Prostate gland (tissue), 2 donors: Measurements from ENCODE around the gene C9orf153. TPM values are rescaled to one million over a fixed set of nuclear protein-coding genes. Genes with fewer than 3 reads are reported as not detected.

ENCODE experiments used
- DNase-seq: peaks from one replicate; pipeline ENCODE4 v3.0.0-alpha.2; 2019; ENCODE audit warnings: low spot score
- H3K27ac ChIP-seq, 2 donors: fragments of 200-600 bp; sonication (generic); 2 replicates each; pipeline ENCODE4 v1.5.1; 2017 to 2019
- H3K27me3 ChIP-seq: fragments of 200-600 bp; sonication (generic); replicated peaks from 2 replicates; pipeline ENCODE4 v1.5.1; 2019; ENCODE audit not compliant: insufficient read depth
- H3K36me3 ChIP-seq, 2 donors: fragments of 200-600 bp; sonication (generic); 1 replicate in 1 of 2; 2 replicates in 1 of 2; pipeline versions ENCODE4 v1.5.1 to v1.8.1; 2017 to 2019
- H3K4me1 ChIP-seq: fragments of 200-600 bp; sonication (generic); replicated peaks from 2 replicates; pipeline ENCODE4 v1.5.1; 2019
- H3K4me3 ChIP-seq, 2 donors: fragments of 200-600 bp; sonication (generic); 2 replicates each; pipeline ENCODE4 v1.5.1; 2017 to 2019
- H3K9me3 ChIP-seq: fragments of 200-600 bp; sonication (generic); 2 replicates; pipeline ENCODE4 v1.5.1; 2017
- POLR2A ChIP-seq: fragments of 450-650 bp; IDR thresholded peaks from one replicate; pipeline ENCODE4 v1.6.1; 2016; ENCODE audit warnings: antibody characterized with exemption, mild to moderate bottlenecking
- POLR2AphosphoS5 ChIP-seq: sonication (generic); formaldehyde crosslinking; IDR thresholded peaks from one replicate; pipeline ENCODE4 v1.6.1; 2017; ENCODE audit warnings: antibody characterized with exemption
- WGBS: methylation state at CpG from one replicate; pipeline ENCODE4 v1.1.5; 2018; 5-methylcytosine and 5-hydroxymethylcytosine counted together
- intact Hi-C: fragments of 100-400 bp; cut with DNase I; formaldehyde crosslinking; loops from one replicate; pipeline ENCODE4 v1.14.2; 2022
- total RNA-seq, 2 donors: library from RNA; depleted of rRNA; stranded (reverse); fragments of >200 nt; gene quantifications; one replicate each; pipeline ENCODE4 v1.1.0, GENCODE V29; 2016
- TF ChIP-seq, protein P1 (sequence below), 4 experiments: fragments of 200-600 bp in 2 of 4; fragments of 450-650 bp in 2 of 4; sonication (generic) in 2 of 4; IDR thresholded peaks; 1 replicate in 3 of 4; 2 replicates in 1 of 4; pipeline ENCODE4 v1.5.1; 2016 to 2019; ENCODE audit warnings: antibody characterized with exemption in 4 of 4, mild to moderate bottlenecking in 2 of 4, moderate library complexity in 2 of 4

C9orf153 gene
- total RNA-seq, 2 donors from 2014 or later = 1.6 TPM; not detected in 1

DNA sequence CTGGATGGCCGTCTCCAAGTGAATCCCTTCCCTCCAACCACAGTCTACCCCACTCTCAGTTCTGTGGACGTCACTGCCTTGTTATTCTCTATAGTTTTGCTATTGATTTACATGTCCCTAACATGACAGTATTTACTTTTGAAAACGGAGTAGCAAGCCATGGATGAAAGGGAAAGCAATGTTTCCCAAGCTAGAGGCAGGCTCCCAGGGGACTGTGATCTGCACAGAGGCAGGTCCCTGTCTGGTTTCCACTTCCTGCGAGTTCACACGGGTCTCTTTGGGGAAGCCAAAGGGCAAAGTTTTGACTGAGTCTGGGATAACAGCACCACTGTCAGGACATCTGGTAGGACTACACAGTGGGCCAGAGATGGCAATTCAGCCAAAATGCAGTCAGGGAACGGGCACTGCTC lies 12.7 kb downstream of the C9orf153 start:
- Histone ChIP-seq H3K27me3 (no peaks in the 10 kb centered on the region), H3K36me3 (no peaks in the 10 kb centered on the region), H3K4me1 (no peaks in the 10 kb centered on the region), H3K4me3 (no peak overlapping the region), H3K27ac (no peak overlapping the region), H3K9me3 (no peaks in the 10 kb centered on the region)
- intact Hi-C loops = no loop called here
- WGBS = 48% methylated on average over 6 of the region's 6 CpGs
- no peak for TF ChIP-seq POLR2AphosphoS5
- TF ChIP-seq POLR2A = no peak
- TF ChIP-seq, protein P1, sequence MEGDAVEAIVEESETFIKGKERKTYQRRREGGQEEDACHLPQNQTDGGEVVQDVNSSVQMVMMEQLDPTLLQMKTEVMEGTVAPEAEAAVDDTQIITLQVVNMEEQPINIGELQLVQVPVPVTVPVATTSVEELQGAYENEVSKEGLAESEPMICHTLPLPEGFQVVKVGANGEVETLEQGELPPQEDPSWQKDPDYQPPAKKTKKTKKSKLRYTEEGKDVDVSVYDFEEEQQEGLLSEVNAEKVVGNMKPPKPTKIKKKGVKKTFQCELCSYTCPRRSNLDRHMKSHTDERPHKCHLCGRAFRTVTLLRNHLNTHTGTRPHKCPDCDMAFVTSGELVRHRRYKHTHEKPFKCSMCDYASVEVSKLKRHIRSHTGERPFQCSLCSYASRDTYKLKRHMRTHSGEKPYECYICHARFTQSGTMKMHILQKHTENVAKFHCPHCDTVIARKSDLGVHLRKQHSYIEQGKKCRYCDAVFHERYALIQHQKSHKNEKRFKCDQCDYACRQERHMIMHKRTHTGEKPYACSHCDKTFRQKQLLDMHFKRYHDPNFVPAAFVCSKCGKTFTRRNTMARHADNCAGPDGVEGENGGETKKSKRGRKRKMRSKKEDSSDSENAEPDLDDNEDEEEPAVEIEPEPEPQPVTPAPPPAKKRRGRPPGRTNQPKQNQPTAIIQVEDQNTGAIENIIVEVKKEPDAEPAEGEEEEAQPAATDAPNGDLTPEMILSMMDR (IDR thresholded peaks at IDR 0.05) = no peak
- no peak for DNase-seq

DNA sequence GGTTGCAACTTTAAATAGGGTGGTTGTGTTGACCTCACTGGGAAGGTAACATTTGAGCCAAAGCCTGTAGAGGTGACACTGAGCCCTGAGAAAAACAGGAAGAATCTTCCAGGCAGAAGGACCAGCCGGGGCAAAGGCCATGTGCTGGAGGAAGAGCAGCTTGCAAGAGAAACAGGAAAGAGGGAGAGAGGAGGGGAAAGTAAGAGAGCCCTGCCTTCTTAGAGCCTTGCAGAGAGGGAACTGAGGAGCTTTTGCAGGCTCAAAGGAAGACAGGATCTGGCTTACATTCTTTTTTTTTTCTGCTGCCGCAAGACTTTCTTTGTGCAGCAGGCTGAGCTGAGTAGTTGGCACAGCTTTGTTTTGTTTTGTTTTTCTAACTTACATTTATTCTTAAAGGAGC lies 17.4 kb downstream of the C9orf153 start:
- no peaks in the 10 kb centered on the region for H3K4me1 ChIP-seq
- H3K27me3 ChIP-seq = no peaks in the 10 kb centered on the region
- 39% methylated on average over 2 of the region's 2 CpGs for WGBS
- no peak overlapping the region for H3K4me3 ChIP-seq
- H3K36me3 ChIP-seq = no peaks in the 10 kb centered on the region
- no peak for DNase-seq
- no peaks in the 10 kb centered on the region for H3K9me3 ChIP-seq
- no peak overlapping the region for H3K27ac ChIP-seq
- intact Hi-C loops = no loop called here
- no peak for TF ChIP-seq POLR2AphosphoS5
- TF ChIP-seq, protein P1 (IDR thresholded peaks at IDR 0.05) = no peak
- no peak for TF ChIP-seq POLR2A

- Histone ChIP-seq H3K4me1 (no peaks in the 10 kb centered on the region), H3K4me3 (no peak overlapping the region), H3K36me3 (no peaks in the 10 kb centered on the region), H3K27me3 (no peaks in the 10 kb centered on the region), H3K27ac (no peak overlapping the region), H3K9me3 (no peaks in the 10 kb centered on the region)
- DNase-seq = no peak
- WGBS = 44% methylated on average over 7 of the region's 7 CpGs
- intact Hi-C loops = no loop called here
- no peak for TF ChIP-seq POLR2AphosphoS5
- TF ChIP-seq, protein P1 (IDR thresholded peaks at IDR 0.05) = no peak
Measured at GRCh38 chr9:86241216-86241615, 18.2 kb downstream of the C9orf153 start.

DNA sequence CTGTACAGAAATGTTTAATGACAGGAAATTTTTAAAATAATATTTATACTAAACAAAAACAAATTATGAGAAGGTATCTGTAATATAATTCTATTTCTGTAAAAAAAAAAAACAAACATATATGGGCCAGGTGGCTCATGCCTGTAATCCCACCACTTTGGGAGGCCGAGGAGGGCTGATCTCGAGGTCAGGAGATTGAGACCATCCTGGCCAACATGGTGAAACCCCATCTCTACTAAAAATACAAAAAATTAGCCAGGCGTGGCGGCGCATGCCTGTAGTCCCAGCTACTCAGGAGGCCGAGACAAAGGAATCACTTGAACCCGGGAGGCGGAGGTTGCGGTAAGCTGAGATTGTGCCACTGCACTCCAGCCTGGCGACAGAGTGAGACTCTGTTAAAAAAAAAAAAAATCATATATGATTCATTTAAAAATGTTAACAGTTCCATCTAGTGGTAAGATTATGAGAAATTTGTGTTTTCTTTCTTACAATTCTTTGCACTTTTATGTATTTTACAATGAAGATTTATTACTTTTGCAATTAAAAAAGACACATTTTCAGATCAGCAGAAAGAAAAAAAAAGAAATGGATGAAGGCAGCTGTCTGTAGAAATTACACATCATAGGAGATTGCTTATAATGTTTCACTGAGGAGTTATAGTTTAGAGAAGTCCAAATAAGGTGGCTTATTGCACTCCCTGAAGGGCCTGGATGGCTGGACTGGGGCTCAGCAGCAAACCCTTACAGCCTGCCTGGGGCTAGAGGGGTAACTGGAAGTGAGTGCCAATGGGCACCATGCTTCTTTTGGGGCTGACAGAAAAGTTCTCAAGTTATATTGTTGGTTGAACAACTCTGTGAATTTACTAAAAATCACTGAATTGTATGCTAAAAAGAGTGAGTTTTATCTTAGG lies 20.3 kb downstream of the C9orf153 start:
- Histone ChIP-seq H3K9me3 (no peaks in the 10 kb centered on the region), H3K4me3 (no peak overlapping the region), H3K27me3 (no peaks in the 10 kb centered on the region), H3K4me1 (no peaks in the 10 kb centered on the region), H3K27ac (no peak overlapping the region), H3K36me3 (no peaks in the 10 kb centered on the region)
- 70% methylated on average over 10 of the region's 10 CpGs for WGBS
- no peak for DNase-seq
- TF ChIP-seq, protein P1 (IDR thresholded peaks at IDR 0.05) = no peak
- no peak for TF ChIP-seq POLR2A
- TF ChIP-seq POLR2AphosphoS5 = no peak
- intact Hi-C loops = no loop called here

DNA sequence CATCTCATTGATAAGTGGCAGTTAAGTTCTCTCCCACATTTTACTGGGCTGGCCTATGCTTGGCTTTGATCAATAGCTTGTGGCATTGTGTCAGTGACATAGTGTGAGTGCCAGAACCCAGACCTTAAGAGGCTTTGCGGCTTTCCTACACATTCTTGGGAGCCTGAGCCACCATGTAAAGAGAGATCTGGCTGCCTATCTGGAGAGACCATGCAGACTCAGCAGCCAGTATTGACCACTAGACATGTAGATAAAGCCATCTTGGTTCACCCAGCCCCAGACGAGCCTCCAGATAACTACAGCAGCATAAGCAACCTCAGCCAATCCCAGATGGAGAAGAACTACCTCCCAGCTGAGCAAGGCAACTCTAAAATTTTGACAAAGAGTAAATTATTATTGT lies 28.6 kb downstream of the C9orf153 start:
- H3K4me3 ChIP-seq = no peak overlapping the region
- no peaks in the 10 kb centered on the region for H3K4me1 ChIP-seq
- H3K27ac ChIP-seq = no peak overlapping the region
- WGBS = 79% methylated on average over 2 of the region's 2 CpGs
- no peaks in the 10 kb centered on the region for H3K36me3 ChIP-seq
- no peak for DNase-seq
- no peaks in the 10 kb centered on the region for H3K9me3 ChIP-seq
- TF ChIP-seq POLR2AphosphoS5 (no peak), POLR2A (no peak)
- TF ChIP-seq, protein P1 (IDR thresholded peaks at IDR 0.05) = no peak
- H3K27me3 ChIP-seq = no peaks in the 10 kb centered on the region
- intact Hi-C loops = no loop called here
